HG03095 (cell line): ENCODE data around the gene NYNRIN.
"Not testable (repeated sequence)": the region's sequence is repeated elsewhere in the genome, so short reads cannot be mapped to it uniquely, and the experiment has no call there.

ENCODE experiments used
- ATAC-seq: cut with Tn5 transposase; IDR thresholded peaks from one replicate; pipeline ENCODE4 v1.9.1; 2021; ENCODE audit warnings: moderate library complexity; ENCODE audit not compliant: unreplicated experiment

Gene NYNRIN

GRCh38 chr14:24442240-24443052 lies 43.6 kb downstream of the NYNRIN start, which contains the start of gene SDR39U1:
Gene SDR39U1, minus strand, starts transcription at chr14:24442776. Its CDS starts 7 bp downstream, at chr14:24442769.
- peak; percentile 86 for ATAC-seq

GRCh38 chr14:24443053-24443665 lies 44.4 kb downstream of the NYNRIN start:
- no peak for ATAC-seq

- ATAC-seq, result not testable (repeated sequence)
These were observed 52.0 kb downstream of the NYNRIN start for GRCh38 chr14:24450828-24451227.

GRCh38 chr14:24456980-24457379 lies 58.2 kb downstream of the NYNRIN start:
- no peak for ATAC-seq

GRCh38 chr14:24458736-24459135 lies 59.9 kb downstream of the NYNRIN start:
- ATAC-seq, result no peak

- no peak for ATAC-seq
These were observed 60.5 kb downstream of the NYNRIN start for GRCh38 chr14:24459331-24459730.

GRCh38 chr14:24461336-24461735 lies 62.5 kb downstream of the NYNRIN start:
- ATAC-seq, result no peak

GRCh38 chr14:24463017-24463883 lies 64.4 kb downstream of the NYNRIN start:
- ATAC-seq, result no peak

GRCh38 chr14:24463884-24464785 lies 65.3 kb downstream of the NYNRIN start:
- no peak for ATAC-seq

GRCh38 chr14:24465368-24465767 lies 66.6 kb downstream of the NYNRIN start:
- ATAC-seq, result no peak

GRCh38 chr14:24465805-24466204 lies 67.0 kb downstream of the NYNRIN start:
- ATAC-seq, result no peak
